ENCODE results near the gene CCT3. TPM values are rescaled to one million over a fixed set of nuclear protein-coding genes. Genes with fewer than 3 reads are reported as not detected.
"Not testable (repeated sequence)": the region's sequence is repeated elsewhere in the genome, so short reads cannot be mapped to it uniquely, and the experiment has no call there.

CCT3 gene
- total and polyA plus RNA-seq, 2 donors (not counting 1 experiment from before 2014, with no cell fraction given) = 251 to 397 TPM

DNA sequence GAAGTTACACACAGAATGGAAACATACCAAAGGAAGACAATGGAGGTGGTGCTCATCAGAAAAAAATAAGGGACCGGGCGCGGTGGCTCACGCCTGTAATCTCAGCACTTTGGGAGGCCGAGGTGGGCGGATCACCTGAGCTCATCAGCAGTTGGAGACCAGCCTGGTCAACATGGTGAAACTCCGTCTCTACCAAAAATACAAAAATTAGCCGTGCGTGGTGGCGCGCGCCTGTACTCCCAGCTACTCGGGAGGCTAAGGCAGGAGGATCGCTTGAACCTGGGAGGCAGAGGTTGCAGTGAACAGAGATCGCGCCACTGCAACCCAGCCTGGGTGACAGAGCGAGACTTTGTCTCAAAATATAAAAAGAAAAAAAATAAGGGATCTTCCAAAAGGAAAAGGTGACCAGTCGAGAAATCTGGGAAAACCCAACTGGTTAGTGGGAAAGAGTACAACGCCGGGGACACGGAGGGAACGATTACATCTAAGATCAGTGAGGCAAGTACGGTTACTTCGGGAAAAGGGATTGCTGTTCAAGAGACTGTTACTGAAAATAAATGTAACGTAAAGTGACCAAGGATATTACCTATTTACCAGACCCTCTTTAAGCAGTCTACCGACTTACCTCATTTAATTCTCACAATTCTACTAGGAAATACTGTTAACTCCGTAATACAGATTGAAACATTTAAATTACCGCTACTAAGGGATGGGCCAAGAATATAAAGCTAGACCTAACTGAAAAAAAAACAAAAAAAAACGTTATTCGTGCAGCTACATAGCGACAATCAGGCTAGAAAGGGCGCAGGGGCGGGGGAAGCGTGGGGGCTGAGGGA lies 822 bp downstream of the CCT3 start:
- Histone ChIP-seq H3K36me3 (ENCODE audit: control insufficient read depth, insufficient read depth, low read length) (peaks cover 13% of the 10 kb centered on the region), H3K27me3 (ENCODE audit: control insufficient read depth, insufficient read depth, low read length) (no peaks in the 10 kb centered on the region), H3K9me3 (ENCODE audit: control insufficient read depth, insufficient read depth, low read depth, low read length) (no peaks in the 10 kb centered on the region), H3K4me3 (replicated peaks in 1 of 4; ENCODE audit: control extremely low read depth in 1 of 4, insufficient read depth in 1 of 4, low read depth in 3 of 4, low read length in 4 of 4) (peak overlapping the region; percentile 75 to 97 (median 94)), H3K4me2 (ENCODE audit: extremely low read depth, insufficient read depth, low read length) (peak overlapping the region; percentile 70), H3K9ac (ENCODE audit: insufficient read depth, low read length) (peak overlapping the region; percentile 43), H2AFZ (ENCODE audit: low read length) (peak overlapping the region; percentile 79), H3K27ac (ENCODE audit: insufficient read depth, low read length) (peak overlapping the region; percentile 82), H3K4me1 (ENCODE audit: control insufficient read depth, extremely low read depth, insufficient read depth, low read length) (no peaks in the 10 kb centered on the region), H3K79me2 (ENCODE audit: control insufficient read depth, insufficient read depth, low read length) (peaks cover 37% of the 10 kb centered on the region), H4K20me1 (ENCODE audit: control insufficient read depth, extremely low read depth, insufficient read depth, low read length) (no peaks in the 10 kb centered on the region)
- peak in 1 of 2 donors; percentile 9 for DNase-seq (ENCODE audit: low read depth in 2 of 2)
- TF ChIP-seq EZH2 (IDR thresholded peaks at IDR 0.05; ENCODE audit: low read length, missing control alignments) (no peak), CTCF (conservative IDR thresholded peaks at IDR 0.05 in 1 of 2, IDR thresholded peaks at IDR 0.05 in 1 of 2; ENCODE audit: low read depth in 1 of 2, low read length in 2 of 2) (no peak)

DNA sequence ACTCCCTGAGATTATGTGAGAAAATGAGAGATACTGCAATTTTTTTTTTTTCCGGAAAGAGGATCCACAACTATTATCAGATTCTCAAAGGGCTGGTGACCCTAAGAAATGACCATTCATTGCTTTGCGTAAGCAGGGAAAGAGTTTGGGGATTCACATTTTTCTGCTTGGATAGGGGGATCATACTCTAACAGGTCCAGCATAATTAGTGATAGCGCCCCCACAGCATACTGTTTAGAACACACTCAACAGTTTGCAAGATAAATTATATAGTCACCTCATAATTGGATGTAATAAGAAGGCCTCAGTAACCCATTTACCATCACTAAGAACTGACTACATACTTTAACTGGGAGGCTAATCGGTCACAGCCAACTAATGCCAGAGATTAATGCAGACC lies 1.9 kb downstream of the CCT3 start:
- H3K79me2 ChIP-seq (ENCODE audit: control insufficient read depth, insufficient read depth, low read length) = peaks cover 37% of the 10 kb centered on the region
- no peaks in the 10 kb centered on the region for H3K4me1 ChIP-seq (ENCODE audit: control insufficient read depth, extremely low read depth, insufficient read depth, low read length)
- no peaks in the 10 kb centered on the region for H3K27me3 ChIP-seq (ENCODE audit: control insufficient read depth, insufficient read depth, low read length)
- H3K27ac ChIP-seq (ENCODE audit: insufficient read depth, low read length) = no peak overlapping the region
- no peak overlapping the region for H3K9ac ChIP-seq (ENCODE audit: insufficient read depth, low read length)
- H3K4me3 ChIP-seq (replicated peaks in 1 of 4; ENCODE audit: control extremely low read depth in 1 of 4, insufficient read depth in 1 of 4, low read depth in 3 of 4, low read length in 4 of 4) = peak overlapping the region in 2 of 4 experiments; percentile 75 to 93
- TF ChIP-seq CTCF (conservative IDR thresholded peaks at IDR 0.05 in 1 of 2, IDR thresholded peaks at IDR 0.05 in 1 of 2; ENCODE audit: low read depth in 1 of 2, low read length in 2 of 2) (no peak), EZH2 (IDR thresholded peaks at IDR 0.05; ENCODE audit: low read length, missing control alignments) (no peak)
- H3K36me3 ChIP-seq (ENCODE audit: control insufficient read depth, insufficient read depth, low read length) = peaks cover 15% of the 10 kb centered on the region
- no peak overlapping the region for H2AFZ ChIP-seq (ENCODE audit: low read length)
- DNase-seq (ENCODE audit: low read depth in 2 of 2) = peak in 1 of 2 donors; percentile 0
- no peaks in the 10 kb centered on the region for H4K20me1 ChIP-seq (ENCODE audit: control insufficient read depth, extremely low read depth, insufficient read depth, low read length)
- H3K9me3 ChIP-seq (ENCODE audit: control insufficient read depth, insufficient read depth, low read depth, low read length) = no peaks in the 10 kb centered on the region
- peak overlapping the region; percentile 56 for H3K4me2 ChIP-seq (ENCODE audit: extremely low read depth, insufficient read depth, low read length)

DNA sequence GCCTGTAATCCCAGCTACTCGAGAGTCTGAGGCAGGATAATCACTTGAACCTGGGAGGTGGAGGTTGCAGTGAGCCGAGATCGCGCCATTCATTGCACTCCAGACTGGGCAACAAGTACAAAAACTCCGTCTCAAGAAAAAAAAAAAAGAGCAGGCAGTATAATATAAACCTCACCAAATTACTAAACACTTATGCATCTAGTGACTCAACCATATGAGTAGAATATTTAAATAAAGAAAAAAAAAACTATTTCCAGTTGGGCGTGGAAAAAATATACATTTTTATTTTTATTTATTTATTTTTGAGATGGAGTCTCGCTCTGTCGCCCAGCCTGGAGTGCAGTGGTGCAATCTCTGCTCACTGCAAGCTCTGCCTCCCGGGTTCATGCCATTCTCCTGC lies 14.9 kb downstream of the CCT3 start:
- not testable (repeated sequence) for H3K9ac ChIP-seq (ENCODE audit: insufficient read depth, low read length); H3K79me2 ChIP-seq (ENCODE audit: control insufficient read depth, insufficient read depth, low read length); H3K4me2 ChIP-seq (ENCODE audit: extremely low read depth, insufficient read depth, low read length); H2AFZ ChIP-seq (ENCODE audit: low read length); H3K4me1 ChIP-seq (ENCODE audit: control insufficient read depth, extremely low read depth, insufficient read depth, low read length); H3K27me3 ChIP-seq (ENCODE audit: control insufficient read depth, insufficient read depth, low read length); H4K20me1 ChIP-seq (ENCODE audit: control insufficient read depth, extremely low read depth, insufficient read depth, low read length); H3K4me3 ChIP-seq (replicated peaks in 1 of 4; ENCODE audit: control extremely low read depth in 1 of 4, insufficient read depth in 1 of 4, low read depth in 3 of 4, low read length in 4 of 4); H3K9me3 ChIP-seq (ENCODE audit: control insufficient read depth, insufficient read depth, low read depth, low read length)
- DNase-seq (ENCODE audit: low read depth in 2 of 2) = peak; percentile 50 to 75
- peak overlapping the region; percentile 20 for H3K27ac ChIP-seq (ENCODE audit: insufficient read depth, low read length)
- peaks cover 19% of the 10 kb centered on the region for H3K36me3 ChIP-seq (ENCODE audit: control insufficient read depth, insufficient read depth, low read length)

Data from fibroblast of lung (primary cell).